Effector memory CD8-positive, alpha-beta T cell (primary cell): ENCODE measurements around the gene SH3BP4.
A peak's percentile ranks its signal among the peaks of the same experiment; 100 is the strongest.

Experiments
- ATAC-seq: fragments of 150-1000 bp; cut with Tn5 transposase; replicated peaks from 2 replicates; pipeline ENCODE4 v1.10.0; 2021; ENCODE audit warnings: mild to moderate bottlenecking, moderate library complexity
- DNase-seq, 3 experiments: peaks; one replicate each; pipeline ENCODE4 v3.0.0; 2021
- H3K27ac Mint-ChIP-seq, 2 donors: one replicate each; pipeline ENCODE4 v1.8.0; 2022; ENCODE audit warnings: mild to moderate bottlenecking in 2 of 2, mixed read lengths in 2 of 2, moderate library complexity in 2 of 2
- H3K27me3 Mint-ChIP-seq, 2 donors: one replicate each; pipeline ENCODE4 v1.8.0; 2022; ENCODE audit warnings: mixed read lengths in 2 of 2
- H3K36me3 Mint-ChIP-seq: one replicate; pipeline ENCODE4 v1.8.0; 2022; ENCODE audit warnings: mild to moderate bottlenecking, moderate library complexity, mixed read lengths; ENCODE audit not compliant: insufficient read depth
- H3K4me1 Mint-ChIP-seq, 2 donors: one replicate each; pipeline ENCODE4 v1.8.0; 2022; ENCODE audit warnings: low read depth in 2 of 2, mixed read lengths in 2 of 2
- H3K4me3 Mint-ChIP-seq, 2 donors: one replicate each; pipeline ENCODE4 v1.8.0; 2022; ENCODE audit warnings: mild to moderate bottlenecking in 2 of 2, mixed read lengths in 2 of 2, moderate library complexity in 2 of 2
- H3K9me3 Mint-ChIP-seq, 2 donors: one replicate each; pipeline ENCODE4 v1.8.0; 2022; ENCODE audit warnings: mixed read lengths in 2 of 2

The SH3BP4 gene

DNA sequence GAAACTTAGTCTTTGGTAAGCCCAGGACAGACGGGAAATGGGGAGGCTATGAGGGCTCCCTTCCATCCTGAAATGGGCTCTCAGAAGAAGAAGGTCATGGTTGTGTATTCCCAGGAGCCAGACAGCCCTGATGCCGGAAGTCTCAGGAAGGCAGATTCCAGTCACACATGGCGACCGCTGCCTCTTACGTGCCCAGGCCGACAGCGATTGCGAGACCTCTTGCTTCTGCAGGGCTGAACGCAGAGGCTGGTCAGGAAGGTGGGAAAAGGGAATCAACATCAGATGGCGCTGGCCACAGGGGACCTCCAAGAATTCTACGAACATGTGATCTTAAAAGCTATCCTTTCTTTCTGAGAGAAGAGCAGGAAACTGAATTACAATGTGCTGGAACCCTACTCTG lies 22.8 kb upstream of the SH3BP4 start:
- H3K27ac Mint-ChIP-seq, result no peak overlapping the region
- H3K4me1 Mint-ChIP-seq, result no peaks in the 10 kb centered on the region
- H3K27me3 Mint-ChIP-seq, result peaks cover 18 to 51% of the 10 kb centered on the region in 2 donors
- no peaks in the 10 kb centered on the region for H3K9me3 Mint-ChIP-seq
- no peaks in the 10 kb centered on the region for H3K36me3 Mint-ChIP-seq
- no peak overlapping the region for H3K4me3 Mint-ChIP-seq
- ATAC-seq (no peak), DNase-seq (no peak)

GRCh38 chr2:234930397-234930796 lies 21.4 kb upstream of the SH3BP4 start:
- Mint-ChIP-seq H3K27me3 (peaks cover 8 to 46% of the 10 kb centered on the region in 2 donors), H3K36me3 (no peaks in the 10 kb centered on the region), H3K4me3 (no peak overlapping the region), H3K4me1 (no peaks in the 10 kb centered on the region), H3K27ac (no peak overlapping the region), H3K9me3 (no peaks in the 10 kb centered on the region)
- no peak for DNase-seq
- ATAC-seq, result no peak

DNA sequence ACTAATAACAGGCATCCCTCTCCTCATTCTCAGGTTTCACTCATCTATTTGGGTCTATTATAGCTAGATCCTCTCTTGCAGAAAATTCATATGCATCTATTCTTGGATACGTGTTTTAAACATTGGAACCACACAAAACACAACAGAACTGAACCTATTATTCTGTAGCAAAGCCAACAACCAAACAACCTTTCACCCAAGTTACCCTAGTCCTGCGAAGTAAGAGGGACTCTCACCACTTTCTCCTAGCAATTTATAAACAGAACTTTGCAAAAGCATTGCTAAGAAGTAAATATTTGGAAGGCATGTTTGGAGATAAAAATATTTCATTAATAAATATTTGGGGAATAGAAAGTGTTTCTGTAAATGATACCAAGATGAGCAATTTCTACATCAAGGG lies 20.4 kb upstream of the SH3BP4 start:
- ATAC-seq, result no peak
- no peak overlapping the region for H3K4me3 Mint-ChIP-seq

DNA sequence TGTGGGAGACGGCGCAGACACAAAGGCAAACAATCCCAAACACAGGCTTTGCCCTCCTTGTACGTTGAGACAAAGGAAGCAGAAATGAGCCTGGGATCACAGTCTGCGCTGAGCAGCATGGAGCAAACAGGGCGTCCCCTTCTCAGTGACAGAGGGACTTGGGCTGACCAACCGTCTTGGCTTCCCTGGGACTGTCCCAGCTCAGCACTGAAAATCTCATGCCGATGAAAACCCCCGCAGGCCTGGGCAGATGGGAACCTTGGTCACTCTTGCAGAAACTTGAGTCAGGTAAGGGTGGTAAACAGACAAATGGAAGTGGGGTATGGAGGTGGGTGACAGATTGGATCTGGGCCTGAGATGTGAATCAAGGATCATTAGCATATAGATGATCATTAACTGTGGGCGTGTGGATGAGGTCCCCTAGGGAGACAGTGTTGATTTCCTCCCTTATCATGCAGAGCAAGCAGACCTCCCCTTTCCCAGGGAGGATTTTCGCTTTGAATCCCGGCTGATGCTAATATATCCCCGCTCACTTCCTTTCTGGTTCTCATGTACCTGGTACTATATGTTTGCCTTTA lies 19.1 kb upstream of the SH3BP4 start:
- Mint-ChIP-seq H3K36me3 (no peaks in the 10 kb centered on the region), H3K27ac (no peak overlapping the region), H3K27me3 (peaks cover 17 to 44% of the 10 kb centered on the region in 2 donors), H3K4me3 (no peak overlapping the region), H3K4me1 (no peaks in the 10 kb centered on the region), H3K9me3 (no peaks in the 10 kb centered on the region)
- no peak for ATAC-seq
- DNase-seq, result no peak

More for the DNA sequence above, 20.4 kb upstream of the SH3BP4 start:
- Mint-ChIP-seq H3K9me3 (no peaks in the 10 kb centered on the region), H3K4me1 (no peaks in the 10 kb centered on the region), H3K36me3 (no peaks in the 10 kb centered on the region), H3K27me3 (peaks cover 5 to 44% of the 10 kb centered on the region in 2 donors), H3K27ac (no peak overlapping the region)
- DNase-seq, result no peak

DNA sequence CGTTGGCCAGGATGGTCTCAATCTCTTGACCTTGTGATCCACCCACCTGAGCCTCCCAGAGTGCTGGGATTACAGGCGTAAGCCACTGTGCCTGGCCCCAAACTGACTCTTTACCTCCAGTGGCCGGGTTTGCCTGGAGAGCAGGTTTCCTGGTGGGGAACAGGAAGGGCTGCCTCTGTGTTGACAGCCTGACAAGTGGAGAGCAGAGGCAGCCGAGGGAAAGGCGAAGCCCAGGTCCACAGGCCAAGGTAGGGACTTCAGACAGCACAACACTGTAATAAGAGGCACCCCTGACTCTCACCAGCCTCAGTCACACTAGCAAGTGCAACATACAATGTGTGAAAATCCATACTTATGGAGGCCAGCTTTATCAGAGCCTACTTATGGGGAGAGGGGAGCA lies 16.5 kb upstream of the SH3BP4 start:
- Mint-ChIP-seq H3K36me3 (no peaks in the 10 kb centered on the region), H3K4me3 (no peak overlapping the region)
- ATAC-seq, result no peak

DNA sequence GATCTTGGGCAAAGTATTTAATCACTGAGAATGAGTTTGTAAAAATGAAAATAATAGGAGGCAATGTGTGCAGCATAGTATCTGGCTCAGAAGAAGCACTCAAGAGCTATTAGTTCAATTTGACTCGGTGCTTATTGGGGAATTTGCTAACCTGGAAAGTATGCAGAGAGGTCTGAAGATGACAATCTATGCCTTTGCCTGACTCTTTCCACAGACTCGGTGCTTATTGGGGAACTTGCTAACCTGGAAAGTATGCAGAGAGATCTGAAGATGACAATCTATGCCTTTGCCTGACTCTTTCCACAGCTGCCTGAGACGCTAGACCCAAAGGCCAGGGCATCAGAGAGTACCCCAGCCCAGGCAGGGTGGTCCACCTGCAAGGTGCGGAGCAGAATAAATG lies 12.2 kb upstream of the SH3BP4 start:
- H3K4me3 Mint-ChIP-seq, result no peak overlapping the region
- no peaks in the 10 kb centered on the region for H3K4me1 Mint-ChIP-seq
- no peak for DNase-seq
- no peaks in the 10 kb centered on the region for H3K36me3 Mint-ChIP-seq
- H3K27ac Mint-ChIP-seq, result no peak overlapping the region
- H3K27me3 Mint-ChIP-seq, result peaks cover 45 to 56% of the 10 kb centered on the region in 2 donors
- no peak for ATAC-seq
- peaks cover 0 to 8% of the 10 kb centered on the region in 2 donors for H3K9me3 Mint-ChIP-seq

More for the DNA sequence above, 16.5 kb upstream of the SH3BP4 start:
- no peaks in the 10 kb centered on the region for H3K4me1 Mint-ChIP-seq
- H3K27me3 Mint-ChIP-seq, result peaks cover 30 to 48% of the 10 kb centered on the region in 2 donors
- no peak for DNase-seq
- no peak overlapping the region for H3K27ac Mint-ChIP-seq
- H3K9me3 Mint-ChIP-seq, result no peaks in the 10 kb centered on the region

GRCh38 chr2:234939996-234940395 lies 11.8 kb upstream of the SH3BP4 start:
- Mint-ChIP-seq H3K4me1 (no peaks in the 10 kb centered on the region), H3K27ac (no peak overlapping the region), H3K36me3 (no peaks in the 10 kb centered on the region), H3K9me3 (peaks cover 0 to 8% of the 10 kb centered on the region in 2 donors), H3K27me3 (peaks cover 45 to 52% of the 10 kb centered on the region in 2 donors), H3K4me3 (no peak overlapping the region)
- ATAC-seq, result no peak
- no peak for DNase-seq

GRCh38 chr2:234940527-234940926 lies 11.3 kb upstream of the SH3BP4 start:
- no peaks in the 10 kb centered on the region for H3K4me1 Mint-ChIP-seq
- H3K4me3 Mint-ChIP-seq, result no peak overlapping the region
- DNase-seq (no peak), ATAC-seq (no peak)
- peaks cover 45 to 48% of the 10 kb centered on the region in 2 donors for H3K27me3 Mint-ChIP-seq
- peaks cover 0 to 8% of the 10 kb centered on the region in 2 donors for H3K9me3 Mint-ChIP-seq
- H3K36me3 Mint-ChIP-seq, result no peaks in the 10 kb centered on the region
- H3K27ac Mint-ChIP-seq, result no peak overlapping the region

- H3K4me1 Mint-ChIP-seq, result no peaks in the 10 kb centered on the region
- H3K9me3 Mint-ChIP-seq, result peaks cover 0 to 8% of the 10 kb centered on the region in 2 donors
- H3K4me3 Mint-ChIP-seq, result no peak overlapping the region
- ATAC-seq (no peak), DNase-seq (no peak)
- peaks cover 57 to 59% of the 10 kb centered on the region in 2 donors for H3K27me3 Mint-ChIP-seq
- H3K36me3 Mint-ChIP-seq, result no peaks in the 10 kb centered on the region
- no peak overlapping the region for H3K27ac Mint-ChIP-seq
Observed at GRCh38 chr2:234945339-234945873, 6.4 kb upstream of the SH3BP4 start.

DNA sequence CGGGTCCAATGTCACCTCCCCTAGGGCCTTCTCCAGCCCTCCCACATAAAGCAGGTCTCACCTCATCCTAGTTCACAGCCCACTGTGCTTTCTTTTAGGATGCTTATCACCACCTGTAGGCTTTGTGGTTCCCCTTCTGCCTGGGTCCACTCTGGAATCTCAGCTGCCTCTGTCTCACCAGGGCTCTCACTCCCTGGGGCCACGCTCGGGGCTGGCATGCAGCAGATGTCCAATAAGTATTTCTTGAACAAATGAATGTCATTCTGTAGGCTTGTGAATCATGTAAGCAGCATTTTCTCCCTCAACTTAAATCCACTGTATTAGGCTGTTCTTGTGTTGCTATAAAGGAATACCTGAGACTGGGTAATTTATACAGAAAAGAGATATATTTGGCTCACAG lies 4.3 kb upstream of the SH3BP4 start:
- Mint-ChIP-seq H3K4me1 (no peaks in the 10 kb centered on the region), H3K9me3 (peaks cover 0 to 8% of the 10 kb centered on the region in 2 donors), H3K36me3 (no peaks in the 10 kb centered on the region), H3K4me3 (no peak overlapping the region), H3K27me3 (peaks cover 59 to 63% of the 10 kb centered on the region in 2 donors), H3K27ac (no peak overlapping the region)
- ATAC-seq, result no peak
- DNase-seq, result no peak

GRCh38 chr2:234949762-234950434 lies 1.9 kb upstream of the SH3BP4 start:
- Mint-ChIP-seq H3K4me1 (no peaks in the 10 kb centered on the region), H3K4me3 (peak overlapping the region in 1 of 2 donors; percentile 69), H3K27ac (no peak overlapping the region), H3K9me3 (no peaks in the 10 kb centered on the region), H3K36me3 (no peaks in the 10 kb centered on the region), H3K27me3 (peaks cover 74 to 82% of the 10 kb centered on the region in 2 donors)
- DNase-seq (no peak), ATAC-seq (no peak)

DNA sequence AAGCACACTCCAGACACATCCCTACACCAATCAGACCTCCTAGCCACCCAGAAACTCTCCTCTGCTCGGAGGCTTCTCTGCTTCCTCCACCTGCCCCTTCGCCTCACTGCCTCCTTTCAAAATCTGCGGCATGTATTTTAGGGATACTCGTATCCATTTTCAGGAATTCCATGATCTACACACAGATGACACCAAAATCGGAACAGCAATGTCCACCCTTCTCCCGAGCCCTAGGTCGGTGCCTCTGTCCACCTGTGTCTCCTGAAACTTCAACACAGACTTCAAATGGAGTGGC lies 1.4 kb upstream of the SH3BP4 start:
- no peak for ATAC-seq
- Mint-ChIP-seq H3K27ac (no peak overlapping the region), H3K36me3 (no peaks in the 10 kb centered on the region), H3K27me3 (peaks cover 79 to 87% of the 10 kb centered on the region in 2 donors), H3K9me3 (no peaks in the 10 kb centered on the region), H3K4me3 (peak overlapping the region in 1 of 2 donors; percentile 69), H3K4me1 (no peaks in the 10 kb centered on the region)
- DNase-seq, result no peak

GRCh38 chr2:234950730-234951663 lies 820 bp upstream of the SH3BP4 start:
- no peaks in the 10 kb centered on the region for H3K9me3 Mint-ChIP-seq
- no peaks in the 10 kb centered on the region for H3K36me3 Mint-ChIP-seq
- H3K4me3 Mint-ChIP-seq, result peak overlapping the region; percentile 59 to 69
- H3K27ac Mint-ChIP-seq, result no peak overlapping the region
- H3K4me1 Mint-ChIP-seq, result no peaks in the 10 kb centered on the region
- ATAC-seq (no peak), DNase-seq (no peak)
- H3K27me3 Mint-ChIP-seq, result peaks cover 81 to 89% of the 10 kb centered on the region in 2 donors
